Thoracic aorta (tissue), 2 donors: ENCODE results near the gene DMTF1. TPM values are rescaled to one million over a fixed set of nuclear protein-coding genes. Genes with fewer than 3 reads are reported as not detected.
A peak's percentile ranks its signal among the peaks of the same experiment; 100 is the strongest.

Source experiments
- ATAC-seq: fragments of 150-250 bp; one replicate; pipeline ENCODE4 v1.8.0; 2017; ENCODE audit warnings: low read depth; ENCODE audit not compliant: insufficient number of reproducible peaks, low FRiP score
- DNase-seq: peaks from one replicate; pipeline ENCODE4 v3.0.0-alpha.2; 2020; ENCODE audit warnings: low spot score
- H3K27ac ChIP-seq, 2 donors: fragments of 200-600 bp; sonication (generic); 1 replicate in 1 of 2; 2 replicates in 1 of 2; pipeline ENCODE4 v1.5.1; 2016; ENCODE audit warnings: mild to moderate bottlenecking in 2 of 2, moderate library complexity in 2 of 2
- H3K27me3 ChIP-seq: fragments of 200-600 bp; sonication (generic); replicated peaks from 2 replicates; pipeline ENCODE4 v1.6.0; 2016; ENCODE audit warnings: mild to moderate bottlenecking; ENCODE audit not compliant: insufficient read depth
- H3K36me3 ChIP-seq: fragments of 200-600 bp; sonication (generic); one replicate; pipeline ENCODE4 v1.5.1; 2016
- H3K4me1 ChIP-seq, 2 donors: fragments of 200-600 bp; sonication (generic); 1 replicate in 1 of 2; 2 replicates in 1 of 2; pipeline versions ENCODE4 v1.5.1 to v1.6.0; 2016; ENCODE audit warnings: low read depth in 2 of 2, mild to moderate bottlenecking in 1 of 2; ENCODE audit not compliant: control insufficient read depth in 1 of 2
- H3K4me3 ChIP-seq: fragments of 200-600 bp; sonication (generic); 2 replicates; pipeline ENCODE4 v1.5.1; 2016; ENCODE audit warnings: mild to moderate bottlenecking
- H3K9me3 ChIP-seq: fragments of 200-600 bp; sonication (generic); 2 replicates; pipeline ENCODE4 v1.5.1; 2016
- total RNA-seq, 2 donors: library from RNA; depleted of rRNA; stranded (reverse); fragments of >200 nt; gene quantifications; one replicate each; pipeline versions ENCODE4 v1.1.0 to v1.2.3, GENCODE V29; 2016
- TF ChIP-seq, protein P1 (sequence below): fragments of 200-600 bp; sonication (generic); IDR thresholded peaks from one replicate; pipeline ENCODE4 v1.5.1; 2019; ENCODE audit warnings: antibody characterized with exemption

Gene DMTF1
- total RNA-seq, 2 donors from 2014 or later, result 108 to 172 TPM

DNA sequence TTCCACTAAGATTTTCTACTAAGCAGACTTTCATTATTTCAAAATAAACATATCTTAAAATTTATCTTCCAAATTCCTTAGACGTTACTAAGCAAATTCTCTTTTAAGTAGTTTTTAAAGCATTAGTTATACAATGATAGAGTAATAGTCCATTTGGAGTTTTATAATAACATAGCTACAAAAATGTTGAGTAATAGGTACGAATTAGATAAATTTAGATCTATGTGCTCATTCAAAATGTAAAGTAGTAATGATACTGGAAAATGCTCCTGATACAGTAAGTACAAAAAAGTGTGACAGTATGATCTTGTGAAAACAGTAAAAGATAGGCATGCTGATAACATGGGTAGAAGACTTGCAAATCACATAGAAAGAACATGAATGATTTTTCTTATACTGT, 4.5 kb downstream of the DMTF1 start:
- DNase-seq (no peak), ATAC-seq (no peak)
- Histone ChIP-seq H3K27ac (peak overlapping the region in 1 of 2 donors; percentile 63), H3K36me3 (no peaks in the 10 kb centered on the region), H3K4me3 (peak overlapping the region; percentile 24), H3K9me3 (no peaks in the 10 kb centered on the region), H3K27me3 (no peaks in the 10 kb centered on the region), H3K4me1 (peaks cover 36 to 58% of the 10 kb centered on the region in 2 donors)
- TF ChIP-seq, protein P1, sequence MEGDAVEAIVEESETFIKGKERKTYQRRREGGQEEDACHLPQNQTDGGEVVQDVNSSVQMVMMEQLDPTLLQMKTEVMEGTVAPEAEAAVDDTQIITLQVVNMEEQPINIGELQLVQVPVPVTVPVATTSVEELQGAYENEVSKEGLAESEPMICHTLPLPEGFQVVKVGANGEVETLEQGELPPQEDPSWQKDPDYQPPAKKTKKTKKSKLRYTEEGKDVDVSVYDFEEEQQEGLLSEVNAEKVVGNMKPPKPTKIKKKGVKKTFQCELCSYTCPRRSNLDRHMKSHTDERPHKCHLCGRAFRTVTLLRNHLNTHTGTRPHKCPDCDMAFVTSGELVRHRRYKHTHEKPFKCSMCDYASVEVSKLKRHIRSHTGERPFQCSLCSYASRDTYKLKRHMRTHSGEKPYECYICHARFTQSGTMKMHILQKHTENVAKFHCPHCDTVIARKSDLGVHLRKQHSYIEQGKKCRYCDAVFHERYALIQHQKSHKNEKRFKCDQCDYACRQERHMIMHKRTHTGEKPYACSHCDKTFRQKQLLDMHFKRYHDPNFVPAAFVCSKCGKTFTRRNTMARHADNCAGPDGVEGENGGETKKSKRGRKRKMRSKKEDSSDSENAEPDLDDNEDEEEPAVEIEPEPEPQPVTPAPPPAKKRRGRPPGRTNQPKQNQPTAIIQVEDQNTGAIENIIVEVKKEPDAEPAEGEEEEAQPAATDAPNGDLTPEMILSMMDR, result no peak

DNA sequence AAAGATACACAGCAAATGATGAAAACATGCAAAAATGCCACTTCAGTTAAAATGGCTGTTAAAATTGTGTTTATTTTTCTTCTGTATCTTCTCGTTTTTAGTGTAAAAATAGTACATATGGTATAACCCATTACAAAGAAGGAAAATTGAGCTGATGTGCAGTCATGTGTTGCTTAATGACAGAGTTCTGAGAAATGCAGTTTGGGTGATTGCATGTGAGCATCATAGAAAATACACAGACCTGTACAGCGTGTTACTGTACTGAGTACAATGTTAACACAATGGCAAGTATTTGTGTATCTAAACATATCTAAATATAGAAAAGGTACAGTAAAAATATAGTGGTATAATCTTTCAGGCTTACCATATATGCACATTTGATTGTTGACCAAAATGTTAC, 7.3 kb downstream of the DMTF1 start:
- Histone ChIP-seq H3K4me3 (no peak overlapping the region), H3K4me1 (peaks cover 32 to 48% of the 10 kb centered on the region in 2 donors), H3K9me3 (no peaks in the 10 kb centered on the region), H3K36me3 (no peaks in the 10 kb centered on the region), H3K27me3 (no peaks in the 10 kb centered on the region), H3K27ac (no peak overlapping the region)
- DNase-seq, result no peak
- TF ChIP-seq, protein P1, result no peak
- ATAC-seq, result no peak

DNA sequence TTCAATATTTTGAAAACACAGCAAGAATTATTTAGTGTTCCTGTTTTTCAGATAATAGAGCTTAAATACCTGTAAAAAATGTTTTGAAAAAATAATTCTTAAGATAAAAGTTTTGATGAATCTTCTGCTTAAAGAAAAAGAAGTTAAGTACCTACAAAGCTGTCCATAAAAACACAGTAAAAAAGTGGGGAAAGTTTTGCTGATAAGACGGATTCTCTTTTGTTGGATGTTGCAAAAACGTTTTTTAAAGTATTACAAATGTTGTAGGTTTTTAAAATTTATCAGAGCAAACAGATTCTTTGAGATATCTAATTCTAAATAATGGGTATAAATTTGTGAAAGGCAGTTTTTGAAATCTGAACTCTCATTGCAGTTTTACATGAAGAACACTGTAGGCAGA, 12.2 kb downstream of the DMTF1 start:
- H3K9me3 ChIP-seq, result no peaks in the 10 kb centered on the region
- peaks cover 34% of the 10 kb centered on the region for H3K36me3 ChIP-seq
- DNase-seq (no peak), ATAC-seq (no peak)
- H3K4me1 ChIP-seq, result peaks cover under 1 to 7% of the 10 kb centered on the region in 2 donors
- no peaks in the 10 kb centered on the region for H3K27me3 ChIP-seq
- no peak overlapping the region for H3K27ac ChIP-seq
- H3K4me3 ChIP-seq, result no peak overlapping the region
- TF ChIP-seq, protein P1, result no peak

DNA sequence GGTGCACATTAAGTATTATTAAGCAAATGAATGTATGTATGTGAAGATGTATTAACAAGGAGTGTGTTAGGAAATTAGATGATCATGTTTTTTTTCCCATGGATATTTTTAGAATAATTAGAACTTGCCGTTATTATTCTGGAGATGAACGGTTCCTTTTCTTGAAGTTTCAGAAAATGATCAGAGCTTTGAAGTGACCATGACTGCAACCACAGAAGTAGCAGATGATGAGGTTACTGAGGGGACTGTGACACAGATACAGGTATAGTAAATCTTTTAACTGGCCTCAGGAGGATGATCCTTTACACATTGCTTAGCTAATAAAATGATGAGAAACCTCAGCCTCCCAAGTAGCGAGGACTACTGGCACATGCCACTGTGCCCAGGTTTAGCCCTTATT, 18.6 kb downstream of the DMTF1 start:
- Histone ChIP-seq H3K4me1 (no peaks in the 10 kb centered on the region), H3K4me3 (no peak overlapping the region), H3K36me3 (peaks cover 73% of the 10 kb centered on the region), H3K27me3 (no peaks in the 10 kb centered on the region), H3K27ac (no peak overlapping the region), H3K9me3 (no peaks in the 10 kb centered on the region)
- ATAC-seq, result no peak
- DNase-seq, result no peak
- TF ChIP-seq, protein P1, result no peak

DNA sequence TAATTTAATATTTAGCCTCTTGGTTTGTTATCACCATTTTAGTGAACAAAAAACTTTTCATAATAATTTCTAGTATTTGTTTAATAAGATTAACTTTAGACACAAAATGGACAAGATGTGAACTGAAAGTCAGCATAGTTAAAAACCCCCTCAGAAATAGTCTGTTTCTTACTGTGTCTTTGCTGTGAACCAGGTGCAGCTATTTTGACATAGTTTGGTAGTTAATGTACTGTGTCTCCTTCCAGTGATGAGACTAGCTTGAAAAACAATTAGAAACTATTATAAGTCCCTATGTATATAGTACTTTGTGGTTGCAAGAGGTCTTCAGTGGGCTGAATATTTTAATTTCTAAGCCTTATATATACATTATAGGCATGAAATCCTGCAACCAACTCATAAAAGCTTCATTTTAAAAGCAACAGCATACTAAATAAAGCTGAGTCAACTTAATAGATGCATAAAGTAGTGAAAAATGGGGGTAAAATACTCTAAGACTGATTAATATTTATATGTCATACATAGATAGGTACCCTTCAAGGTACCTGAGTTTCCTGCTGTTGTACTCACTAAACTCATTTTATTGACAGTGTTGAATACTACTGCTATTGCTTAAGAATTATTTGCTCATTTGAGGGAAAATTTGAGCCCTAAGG, 19.2 kb downstream of the DMTF1 start:
- no peak for DNase-seq

More for the DNA sequence above, 19.2 kb downstream of the DMTF1 start:
- no peaks in the 10 kb centered on the region for H3K4me1 ChIP-seq
- no peaks in the 10 kb centered on the region for H3K27me3 ChIP-seq
- no peak for ATAC-seq
- TF ChIP-seq, protein P1, result no peak
- H3K27ac ChIP-seq, result no peak overlapping the region
- H3K36me3 ChIP-seq, result peaks cover 73% of the 10 kb centered on the region
- no peaks in the 10 kb centered on the region for H3K9me3 ChIP-seq
- no peak overlapping the region for H3K4me3 ChIP-seq
